ENCODE measurements around the gene OR51T1.

GRCh38 chr11:4863876-4864275 lies 17.8 kb upstream of the OR51T1 start:
- TF ChIP-seq, protein P1, sequence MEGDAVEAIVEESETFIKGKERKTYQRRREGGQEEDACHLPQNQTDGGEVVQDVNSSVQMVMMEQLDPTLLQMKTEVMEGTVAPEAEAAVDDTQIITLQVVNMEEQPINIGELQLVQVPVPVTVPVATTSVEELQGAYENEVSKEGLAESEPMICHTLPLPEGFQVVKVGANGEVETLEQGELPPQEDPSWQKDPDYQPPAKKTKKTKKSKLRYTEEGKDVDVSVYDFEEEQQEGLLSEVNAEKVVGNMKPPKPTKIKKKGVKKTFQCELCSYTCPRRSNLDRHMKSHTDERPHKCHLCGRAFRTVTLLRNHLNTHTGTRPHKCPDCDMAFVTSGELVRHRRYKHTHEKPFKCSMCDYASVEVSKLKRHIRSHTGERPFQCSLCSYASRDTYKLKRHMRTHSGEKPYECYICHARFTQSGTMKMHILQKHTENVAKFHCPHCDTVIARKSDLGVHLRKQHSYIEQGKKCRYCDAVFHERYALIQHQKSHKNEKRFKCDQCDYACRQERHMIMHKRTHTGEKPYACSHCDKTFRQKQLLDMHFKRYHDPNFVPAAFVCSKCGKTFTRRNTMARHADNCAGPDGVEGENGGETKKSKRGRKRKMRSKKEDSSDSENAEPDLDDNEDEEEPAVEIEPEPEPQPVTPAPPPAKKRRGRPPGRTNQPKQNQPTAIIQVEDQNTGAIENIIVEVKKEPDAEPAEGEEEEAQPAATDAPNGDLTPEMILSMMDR (IDR thresholded peaks at IDR 0.05; ENCODE audit: insufficient read depth, low read length, poor library complexity, severe bottlenecking): no peak
- TF ChIP-seq EZH2phosphoT487 (conservative IDR thresholded peaks at IDR 0.05; ENCODE audit: low read length): no peak

Measured in SU-DHL-6 (cell line).